HepG2 (cell line): ENCODE results near the gene LTB4R. TPM values are rescaled to one million over a fixed set of nuclear protein-coding genes. Genes with fewer than 3 reads are reported as not detected.
A peak's percentile ranks its signal among the peaks of the same experiment; 100 is the strongest.

Source experiments
- ATAC-seq: fragments of 200-7000 bp; cut with Tn5 transposase; 3 replicates; pipeline ENCODE4 v1.9.1; 2020; ENCODE audit warnings: mild to moderate bottlenecking, moderate library complexity
- BruUV-seq: library from RNA; stranded (reverse); fragments of 400-500 nt; replicated peaks from 2 replicates; lab custom pipeline; 2021; lab: Mats Ljungman, UMichigan
- CTCF ChIA-PET: fragments of 300-600 bp; formaldehyde crosslinking; extraction: SDS; loops from one replicate; lab custom pipeline; 2021; ENCODE audit warnings: low total read pairs, inconsistent platforms, low intra/inter-chr PET ratio; lab: Yijun Ruan, JAX
- POLR2A ChIA-PET: fragments of 350-600 bp; sonication (Branson Sonifier 250); formaldehyde crosslinking; loops from one replicate; lab custom pipeline; 2020; ENCODE audit warnings: antibody characterized with exemption, inconsistent platforms; lab: Yijun Ruan, JAX
- DNase-seq: peaks from one replicate; pipeline ENCODE4 v3.0.0-alpha.2; 2015; ENCODE audit warnings: low spot score
- FAIRE-seq: peaks from 3 replicates; lab custom pipeline; 2011; peaks lifted over from hg19 to GRCh38; lab: Jason Lieb, UNC
- H2AFZ ChIP-seq: one replicate; pipeline ENCODE4 v1.6.1; 2011; ENCODE audit warnings: low read length, inconsistent platforms
- H3K27ac ChIP-seq: fragments of 300-600 bp; 3 replicates; pipeline ENCODE4 v1.8.0; 2011; ENCODE audit warnings: mixed run types, mild to moderate bottlenecking, mixed read lengths, low read length, inconsistent platforms; ENCODE audit not compliant: insufficient read depth; ENCODE audit errors: extremely low read length
- H3K27me3 ChIP-seq, 2 experiments: fragments of 200-600 bp in 1 of 2; 2 replicates in 1 of 2; 3 replicates in 1 of 2; pipeline versions ENCODE4 v1.6.0 to v1.8.0; 2011; ENCODE audit warnings: low read length in 2 of 2, mild to moderate bottlenecking in 2 of 2, moderate library complexity in 2 of 2, inconsistent platforms in 1 of 2; ENCODE audit not compliant: insufficient read depth in 2 of 2, control insufficient read depth in 1 of 2
- H3K36me3 ChIP-seq, 2 experiments: fragments of 200-600 bp in 1 of 2; replicated peaks in 1 of 2; 2 replicates in 1 of 2; 3 replicates in 1 of 2; pipeline versions ENCODE4 v1.5.1 to v1.8.0; 2011; ENCODE audit warnings: low read length in 2 of 2, inconsistent platforms in 1 of 2; ENCODE audit not compliant: insufficient read depth in 2 of 2, control insufficient read depth in 1 of 2
- H3K4me1 ChIP-seq: 2 replicates; pipeline ENCODE4 v1.5.1; 2012; ENCODE audit warnings: low read length, inconsistent platforms; ENCODE audit not compliant: insufficient read depth
- H3K4me2 ChIP-seq: 2 replicates; pipeline ENCODE4 v1.6.0; 2011; ENCODE audit warnings: low read depth, low read length, inconsistent platforms
- H3K4me3 ChIP-seq, 3 experiments: fragments of 200-600 bp in 1 of 3; sonication (generic), shearing (Covaris generic) in 1 of 3; replicated peaks in 1 of 3; 2 replicates each; pipeline ENCODE4 v1.5.1; 2011 to 2016; ENCODE audit warnings: low read length in 3 of 3, inconsistent platforms in 2 of 3, low read depth in 2 of 3, mild to moderate bottlenecking in 2 of 3, control low read depth in 1 of 3, mixed read lengths in 1 of 3; ENCODE audit not compliant: insufficient read depth in 1 of 3
- H3K79me2 ChIP-seq: one replicate; pipeline ENCODE4 v1.6.1; 2011; ENCODE audit warnings: low read length, inconsistent platforms; ENCODE audit not compliant: insufficient read depth
- H3K9ac ChIP-seq: 2 replicates; pipeline ENCODE4 v1.6.0; 2011; ENCODE audit warnings: mild to moderate bottlenecking, low read depth, low read length, inconsistent platforms; ENCODE audit not compliant: insufficient read depth
- H3K9me3 ChIP-seq: 2 replicates; pipeline ENCODE4 v1.5.1; 2012; ENCODE audit warnings: mild to moderate bottlenecking, low read length
- H4K20me1 ChIP-seq: 2 replicates; pipeline ENCODE4 v1.6.0; 2011; ENCODE audit warnings: inconsistent platforms, mild to moderate bottlenecking, low read length, moderate library complexity; ENCODE audit not compliant: insufficient read depth
- AGO2 ChIP-seq: fragments of 200-400 bp; formaldehyde crosslinking; optimal IDR thresholded peaks from 2 replicates; pipeline ENCODE3; 2017; ENCODE audit warnings: mild to moderate bottlenecking, low read depth, low read length, moderate library complexity
- SMAD1 ChIP-seq: sonication (generic); formaldehyde crosslinking; IDR thresholded peaks from 2 replicates; pipeline ENCODE4 v1.4.0; 2020; ENCODE audit warnings: missing genetic modification reagents, low read depth, mild to moderate bottlenecking, borderline replicate concordance
- SMC3 ChIP-seq: IDR thresholded peaks from 2 replicates; pipeline ENCODE4 v1.6.1; 2011; ENCODE audit warnings: low read length, improper control_type of control experiment
- ZNF331 ChIP-seq: sonication (generic); formaldehyde crosslinking; IDR thresholded peaks from 2 replicates; pipeline ENCODE4 v1.4.0; 2020; ENCODE audit warnings: missing genetic modification reagents
- ZNF572 ChIP-seq: sonication (generic); formaldehyde crosslinking; IDR thresholded peaks from 2 replicates; pipeline ENCODE4 v1.5.1; 2020; ENCODE audit warnings: mild to moderate bottlenecking, missing genetic modification reagents
- ZNF883 ChIP-seq: sonication (generic); formaldehyde crosslinking; IDR thresholded peaks from 2 replicates; pipeline ENCODE4 v1.5.1; 2020; ENCODE audit warnings: mild to moderate bottlenecking, missing genetic modification reagents; ENCODE audit errors: not compliant biosample characterization
- WGBS: methylation state at CpG from one replicate; pipeline ENCODE4 v1.1.6; 2017; ENCODE audit warnings: low lambda C conversion rate; 5-methylcytosine and 5-hydroxymethylcytosine counted together
- in situ Hi-C: cut with HindIII; loops from 2 replicates; pipeline ENCODE4 v1.10.0; 2017; ENCODE audit warnings: low pct_unique_long_range_greater_than_20kb; ENCODE audit not compliant: extremely low pct_ligation_motif_present
- intact Hi-C: fragments of 100-400 bp; cut with micrococcal nuclease; formaldehyde crosslinking; loops from one replicate; pipeline ENCODE4 v1.10.0; 2022; ENCODE audit not compliant: unreplicated experiment
- polyA plus RNA-seq, 8 experiments: library from polyadenylated mRNA; depleted of rRNA in 3 of 8; stranded (reverse) in 7 of 8; unstranded in 1 of 8; fragments of >200 nt; fragmentation: Illumina TruSeq in 4 of 8; extraction: Trizol in 4 of 8; gene quantifications; 2 replicates each; pipeline versions ENCODE4 v1.2.1 to v1.2.3, GENCODE V29; 2011 to 2016; ENCODE audit warnings: low read depth in 4 of 8, missing spikeins in 1 of 8, mixed read lengths in 1 of 8; ENCODE audit not compliant: insufficient read depth in 1 of 8
- total RNA-seq, 5 experiments: library from RNA; depleted of rRNA; stranded (reverse); fragments of >200 nt; fragmentation: Illumina TruSeq; extraction: Trizol; gene quantifications; 2 replicates each; pipeline ENCODE4 v1.2.3, GENCODE V29; 2016; ENCODE audit warnings: low read depth in 1 of 5
- TF ChIP-seq, protein P1 (sequence below): sonication (generic); formaldehyde crosslinking; IDR thresholded peaks from 2 replicates; pipeline ENCODE4 v1.5.1; 2020; ENCODE audit warnings: mild to moderate bottlenecking, missing genetic modification reagents, moderate library complexity
- TF ChIP-seq, protein P2 (sequence below): sonication (generic); formaldehyde crosslinking; IDR thresholded peaks from 2 replicates; pipeline ENCODE4 v1.5.0; 2020; ENCODE audit warnings: missing genetic modification reagents, mild to moderate bottlenecking, borderline replicate concordance
- TF ChIP-seq, protein P3 (sequence below): sonication (generic); formaldehyde crosslinking; IDR thresholded peaks from 2 replicates; pipeline ENCODE4; 2020; ENCODE audit warnings: missing genetic modification reagents, mild to moderate bottlenecking, borderline replicate concordance

The LTB4R gene
- total and polyA plus RNA-seq, 2 of the 13 experiments (the other 11 are each of a cell fraction or from before 2014, with no cell fraction given): 3.2 to 8.2 TPM

DNA sequence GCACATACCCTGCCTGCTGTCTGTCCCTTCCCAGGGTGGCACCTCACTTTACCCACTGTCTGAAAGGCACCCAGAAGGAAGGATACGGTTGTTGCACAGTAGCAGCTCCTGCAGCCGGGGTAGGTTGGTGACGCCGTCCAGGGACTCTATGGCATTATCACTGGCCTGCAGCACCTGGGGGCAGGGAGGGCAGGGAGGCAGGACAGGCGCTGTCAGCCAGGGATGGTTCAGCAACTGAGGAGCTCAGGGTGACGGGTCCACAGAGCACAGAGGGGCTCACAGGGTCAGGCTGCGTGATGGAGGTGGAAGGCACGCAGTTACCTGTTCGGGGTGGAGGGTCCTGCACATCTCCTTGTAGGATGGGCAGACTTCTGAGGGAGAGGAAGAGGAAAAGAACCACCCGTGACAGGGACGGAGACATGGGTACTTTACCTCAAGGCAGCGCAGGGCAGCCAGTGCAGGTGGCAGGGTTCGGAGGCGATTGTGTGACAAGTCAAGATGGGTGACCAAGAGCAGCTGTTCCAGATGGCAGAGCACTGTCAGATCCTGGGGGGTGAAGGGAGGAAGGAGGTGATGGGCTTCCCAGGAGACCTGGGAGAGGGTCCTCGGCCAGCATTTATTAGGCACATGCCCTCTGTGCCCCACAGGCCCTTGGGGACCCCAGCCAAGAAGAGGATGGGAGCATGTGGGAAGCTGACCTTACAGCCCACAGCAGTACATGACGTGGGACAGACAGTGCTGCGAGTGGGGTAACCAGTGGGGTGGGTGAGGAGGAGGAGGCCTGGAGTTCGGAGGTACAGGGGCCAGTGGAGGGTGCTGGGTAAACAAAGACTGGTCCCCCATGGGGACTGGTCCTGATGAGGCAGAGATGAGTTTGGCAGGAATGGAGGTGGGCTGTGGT, 44.7 kb upstream of the LTB4R start:
- H4K20me1 ChIP-seq: no peaks in the 10 kb centered on the region
- H3K4me1 ChIP-seq: peaks cover 9% of the 10 kb centered on the region
- DNase-seq (no peak), ATAC-seq (no peak), FAIRE-seq (no peak)
- no TSS peak for BruUV-seq
- TF ChIP-seq ZNF883 (CRISPR knock-in tag) (peak; percentile 14), ZNF572 (0 out of 2 replicates have a peak, but pooled peaks have one; percentile 67), ZNF331 (CRISPR knock-in tag) (no peak), AGO2 (peak; percentile 34), SMC3 (no peak), SMAD1 (CRISPR knock-in tag) (0 out of 2 replicates have a peak, but pooled peaks have one; percentile 51)
- TF ChIP-seq, protein P1, sequence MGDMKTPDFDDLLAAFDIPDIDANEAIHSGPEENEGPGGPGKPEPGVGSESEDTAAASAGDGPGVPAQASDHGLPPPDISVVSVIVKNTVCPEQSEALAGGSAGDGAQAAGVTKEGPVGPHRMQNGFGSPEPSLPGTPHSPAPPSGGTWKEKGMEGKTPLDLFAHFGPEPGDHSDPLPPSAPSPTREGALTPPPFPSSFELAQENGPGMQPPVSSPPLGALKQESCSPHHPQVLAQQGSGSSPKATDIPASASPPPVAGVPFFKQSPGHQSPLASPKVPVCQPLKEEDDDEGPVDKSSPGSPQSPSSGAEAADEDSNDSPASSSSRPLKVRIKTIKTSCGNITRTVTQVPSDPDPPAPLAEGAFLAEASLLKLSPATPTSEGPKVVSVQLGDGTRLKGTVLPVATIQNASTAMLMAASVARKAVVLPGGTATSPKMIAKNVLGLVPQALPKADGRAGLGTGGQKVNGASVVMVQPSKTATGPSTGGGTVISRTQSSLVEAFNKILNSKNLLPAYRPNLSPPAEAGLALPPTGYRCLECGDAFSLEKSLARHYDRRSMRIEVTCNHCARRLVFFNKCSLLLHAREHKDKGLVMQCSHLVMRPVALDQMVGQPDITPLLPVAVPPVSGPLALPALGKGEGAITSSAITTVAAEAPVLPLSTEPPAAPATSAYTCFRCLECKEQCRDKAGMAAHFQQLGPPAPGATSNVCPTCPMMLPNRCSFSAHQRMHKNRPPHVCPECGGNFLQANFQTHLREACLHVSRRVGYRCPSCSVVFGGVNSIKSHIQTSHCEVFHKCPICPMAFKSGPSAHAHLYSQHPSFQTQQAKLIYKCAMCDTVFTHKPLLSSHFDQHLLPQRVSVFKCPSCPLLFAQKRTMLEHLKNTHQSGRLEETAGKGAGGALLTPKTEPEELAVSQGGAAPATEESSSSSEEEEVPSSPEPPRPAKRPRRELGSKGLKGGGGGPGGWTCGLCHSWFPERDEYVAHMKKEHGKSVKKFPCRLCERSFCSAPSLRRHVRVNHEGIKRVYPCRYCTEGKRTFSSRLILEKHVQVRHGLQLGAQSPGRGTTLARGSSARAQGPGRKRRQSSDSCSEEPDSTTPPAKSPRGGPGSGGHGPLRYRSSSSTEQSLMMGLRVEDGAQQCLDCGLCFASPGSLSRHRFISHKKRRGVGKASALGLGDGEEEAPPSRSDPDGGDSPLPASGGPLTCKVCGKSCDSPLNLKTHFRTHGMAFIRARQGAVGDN (CRISPR knock-in tag): 0 out of 2 replicates have a peak, but pooled peaks have one; percentile 9
- TF ChIP-seq, protein P2, sequence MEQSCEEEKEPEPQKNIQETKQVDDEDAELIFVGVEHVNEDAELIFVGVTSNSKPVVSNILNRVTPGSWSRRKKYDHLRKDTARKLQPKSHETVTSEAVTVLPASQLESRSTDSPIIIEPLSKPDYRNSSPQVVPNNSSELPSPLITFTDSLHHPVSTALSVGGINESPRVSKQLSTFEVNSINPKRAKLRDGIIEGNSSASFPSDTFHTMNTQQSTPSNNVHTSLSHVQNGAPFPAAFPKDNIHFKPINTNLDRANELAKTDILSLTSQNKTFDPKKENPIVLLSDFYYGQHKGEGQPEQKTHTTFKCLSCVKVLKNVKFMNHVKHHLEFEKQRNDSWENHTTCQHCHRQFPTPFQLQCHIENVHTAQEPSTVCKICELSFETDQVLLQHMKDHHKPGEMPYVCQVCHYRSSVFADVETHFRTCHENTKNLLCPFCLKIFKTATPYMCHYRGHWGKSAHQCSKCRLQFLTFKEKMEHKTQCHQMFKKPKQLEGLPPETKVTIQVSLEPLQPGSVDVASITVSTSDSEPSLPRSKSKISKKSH: peak; percentile 16; the same call in 1 of the 2 replicates
- TF ChIP-seq, protein P3, sequence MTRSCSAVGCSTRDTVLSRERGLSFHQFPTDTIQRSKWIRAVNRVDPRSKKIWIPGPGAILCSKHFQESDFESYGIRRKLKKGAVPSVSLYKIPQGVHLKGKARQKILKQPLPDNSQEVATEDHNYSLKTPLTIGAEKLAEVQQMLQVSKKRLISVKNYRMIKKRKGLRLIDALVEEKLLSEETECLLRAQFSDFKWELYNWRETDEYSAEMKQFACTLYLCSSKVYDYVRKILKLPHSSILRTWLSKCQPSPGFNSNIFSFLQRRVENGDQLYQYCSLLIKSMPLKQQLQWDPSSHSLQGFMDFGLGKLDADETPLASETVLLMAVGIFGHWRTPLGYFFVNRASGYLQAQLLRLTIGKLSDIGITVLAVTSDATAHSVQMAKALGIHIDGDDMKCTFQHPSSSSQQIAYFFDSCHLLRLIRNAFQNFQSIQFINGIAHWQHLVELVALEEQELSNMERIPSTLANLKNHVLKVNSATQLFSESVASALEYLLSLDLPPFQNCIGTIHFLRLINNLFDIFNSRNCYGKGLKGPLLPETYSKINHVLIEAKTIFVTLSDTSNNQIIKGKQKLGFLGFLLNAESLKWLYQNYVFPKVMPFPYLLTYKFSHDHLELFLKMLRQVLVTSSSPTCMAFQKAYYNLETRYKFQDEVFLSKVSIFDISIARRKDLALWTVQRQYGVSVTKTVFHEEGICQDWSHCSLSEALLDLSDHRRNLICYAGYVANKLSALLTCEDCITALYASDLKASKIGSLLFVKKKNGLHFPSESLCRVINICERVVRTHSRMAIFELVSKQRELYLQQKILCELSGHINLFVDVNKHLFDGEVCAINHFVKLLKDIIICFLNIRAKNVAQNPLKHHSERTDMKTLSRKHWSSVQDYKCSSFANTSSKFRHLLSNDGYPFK: 0 out of 2 replicates have a peak, but pooled peaks have one; percentile 19
- peaks cover 19 to 38% of the 10 kb centered on the region in 2 experiments; a peak in 4 of 5 replicates for H3K36me3 ChIP-seq
- CTCF ChIA-PET: no interaction called here
- no peak overlapping the region for H3K27ac ChIP-seq
- no peak overlapping the region for H3K9ac ChIP-seq
- H3K79me2 ChIP-seq: peaks cover under 1% of the 10 kb centered on the region
- in situ Hi-C loops (no loop called here), intact Hi-C loops (no loop called here)
- H2AFZ ChIP-seq: no peak overlapping the region
- H3K4me2 ChIP-seq: no peak overlapping the region
- WGBS: 92% methylated on average over 18 of the region's 18 CpGs
- H3K9me3 ChIP-seq: no peaks in the 10 kb centered on the region
- no peaks in the 10 kb centered on the region; a peak in 1 of 5 replicates for H3K27me3 ChIP-seq
- H3K4me3 ChIP-seq: no peak overlapping the region
- POLR2A ChIA-PET: interaction anchor here (3.7 to 16.5 kb wide), 3 partner anchors 10 to 26 kb away, joined by 23 to 435 read pairs (median 254); partner anchors contain the start of genes TGM1 and TINF2
